Activated B cell treated with CpG ODN at 0.5 μM for 24 hours (primary cell): ENCODE measurements around the gene SNRNP35. TPM values are rescaled to one million over a fixed set of nuclear protein-coding genes. Genes with fewer than 3 reads are reported as not detected.
"Not testable (repeated sequence)": the region's sequence is repeated elsewhere in the genome, so short reads cannot be mapped to it uniquely, and the experiment has no call there.

Source experiments
- ATAC-seq: fragments of 200-7000 bp; cut with Tn5 transposase; one replicate; pipeline ENCODE4 v1.10.0; 2021; ENCODE audit warnings: low read depth, mild to moderate bottlenecking, moderate library complexity
- CTCF ChIA-PET: fragments of 350-600 bp; sonication (Branson Sonifier 250); formaldehyde crosslinking; loops from one replicate; lab custom pipeline; 2021; ENCODE audit warnings: antibody characterized with exemption; lab: Charles Lee
- POLR2A ChIA-PET: fragments of 350-600 bp; sonication (Branson Sonifier 250); formaldehyde crosslinking; loops from one replicate; lab custom pipeline; 2021; ENCODE audit warnings: antibody characterized with exemption; lab: Charles Lee
- DNase-seq: peaks from one replicate; pipeline ENCODE4 v3.0.0; 2022
- H3K27ac Mint-ChIP-seq: one replicate; pipeline ENCODE4 v1.8.0; 2020; ENCODE audit warnings: mixed read lengths
- H3K27me3 Mint-ChIP-seq: one replicate; pipeline ENCODE4 v1.8.0; 2021; ENCODE audit warnings: mixed read lengths
- H3K36me3 Mint-ChIP-seq: one replicate; pipeline ENCODE4 v1.8.0; 2021; ENCODE audit warnings: low read depth, mixed read lengths
- H3K4me1 Mint-ChIP-seq: one replicate; pipeline ENCODE4 v1.8.0; 2021; ENCODE audit warnings: mixed read lengths
- H3K4me3 Mint-ChIP-seq: one replicate; pipeline ENCODE4 v1.8.0; 2020; ENCODE audit warnings: mild to moderate bottlenecking, mixed read lengths
- H3K9me3 Mint-ChIP-seq: one replicate; pipeline ENCODE4 v1.8.0; 2020; ENCODE audit warnings: mixed read lengths
- intact Hi-C: fragments of 100-400 bp; cut with micrococcal nuclease; formaldehyde crosslinking; loops from one replicate; pipeline ENCODE4 v1.15.1; 2024
- total RNA-seq: library from RNA; stranded (reverse); gene quantifications from 2 replicates; pipeline ENCODE4 v1.2.3, GENCODE V29; 2022
- TF ChIP-seq, protein P1 (sequence below): fragments of 200-600 bp; IDR thresholded peaks from one replicate; pipeline ENCODE4 v1.8.0; 2022; ENCODE audit warnings: antibody characterized with exemption, mild to moderate bottlenecking

SNRNP35 gene
- total RNA-seq, 1 donor from 2014 or later: 51.5 TPM

DNA sequence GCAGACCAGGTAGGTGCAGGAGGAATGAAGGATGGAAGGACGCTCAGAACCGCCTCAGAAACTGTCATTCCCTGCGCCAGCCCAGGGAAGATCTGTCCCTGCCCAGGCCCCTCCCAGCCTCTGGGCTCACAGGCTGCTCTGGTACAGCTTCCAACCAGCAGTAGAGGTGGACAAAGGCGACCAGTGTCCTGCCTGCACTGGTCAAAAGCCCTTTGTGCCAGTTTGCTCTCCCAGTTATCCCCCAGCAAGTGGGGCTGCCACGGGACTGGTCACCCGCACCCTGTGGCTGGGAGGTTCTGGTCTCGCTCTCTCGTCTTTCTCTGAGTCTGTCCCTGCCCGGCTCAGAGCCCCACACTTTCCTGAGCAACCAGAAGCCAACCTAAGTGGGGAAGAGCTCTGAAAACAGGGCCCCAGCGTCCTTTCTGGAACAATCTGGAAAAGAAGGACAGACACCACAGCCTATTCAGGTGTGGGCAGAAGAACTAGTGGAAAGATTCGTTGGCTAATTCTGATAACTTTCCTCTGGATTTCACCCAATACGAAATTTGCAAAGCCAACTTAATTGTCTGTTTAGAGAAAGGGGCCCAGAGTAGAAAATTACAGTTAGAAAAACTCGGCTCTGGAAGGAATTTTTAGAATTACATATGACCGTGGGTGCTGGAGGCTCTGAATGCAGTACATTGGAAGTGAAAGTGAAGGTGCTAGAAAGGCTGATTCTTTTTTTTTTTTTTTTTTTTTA, 21.7 kb downstream of the SNRNP35 start:
- TF ChIP-seq, protein P1, sequence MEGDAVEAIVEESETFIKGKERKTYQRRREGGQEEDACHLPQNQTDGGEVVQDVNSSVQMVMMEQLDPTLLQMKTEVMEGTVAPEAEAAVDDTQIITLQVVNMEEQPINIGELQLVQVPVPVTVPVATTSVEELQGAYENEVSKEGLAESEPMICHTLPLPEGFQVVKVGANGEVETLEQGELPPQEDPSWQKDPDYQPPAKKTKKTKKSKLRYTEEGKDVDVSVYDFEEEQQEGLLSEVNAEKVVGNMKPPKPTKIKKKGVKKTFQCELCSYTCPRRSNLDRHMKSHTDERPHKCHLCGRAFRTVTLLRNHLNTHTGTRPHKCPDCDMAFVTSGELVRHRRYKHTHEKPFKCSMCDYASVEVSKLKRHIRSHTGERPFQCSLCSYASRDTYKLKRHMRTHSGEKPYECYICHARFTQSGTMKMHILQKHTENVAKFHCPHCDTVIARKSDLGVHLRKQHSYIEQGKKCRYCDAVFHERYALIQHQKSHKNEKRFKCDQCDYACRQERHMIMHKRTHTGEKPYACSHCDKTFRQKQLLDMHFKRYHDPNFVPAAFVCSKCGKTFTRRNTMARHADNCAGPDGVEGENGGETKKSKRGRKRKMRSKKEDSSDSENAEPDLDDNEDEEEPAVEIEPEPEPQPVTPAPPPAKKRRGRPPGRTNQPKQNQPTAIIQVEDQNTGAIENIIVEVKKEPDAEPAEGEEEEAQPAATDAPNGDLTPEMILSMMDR: no peak
- Mint-ChIP-seq H3K4me1 (peaks cover 11% of the 10 kb centered on the region), H3K27ac (no peak overlapping the region), H3K4me3 (no peak overlapping the region), H3K9me3 (no peaks in the 10 kb centered on the region), H3K36me3 (peaks cover 6% of the 10 kb centered on the region), H3K27me3 (no peaks in the 10 kb centered on the region)
- POLR2A ChIA-PET: interaction anchor here (0.6 kb wide), 2 partner anchors 20 to 35 kb away, joined by 4 to 5 read pairs; no protein-coding TSS in a partner anchor
- intact Hi-C loops: loop anchor here (10.0 kb wide), 1 partner anchor 75 kb away; no protein-coding TSS in a partner anchor
- no peak for ATAC-seq
- DNase-seq: no peak
- CTCF ChIA-PET: no interaction called here

- DNase-seq, H3K9me3 Mint-ChIP-seq, H3K27ac Mint-ChIP-seq, POLR2A ChIA-PET, CTCF ChIA-PET, H3K4me3 Mint-ChIP-seq, H3K36me3 Mint-ChIP-seq, ATAC-seq, H3K27me3 Mint-ChIP-seq: not testable (repeated sequence)
- intact Hi-C loops: loop anchor here (10.0 kb wide), 1 partner anchor 74 kb away; no protein-coding TSS in a partner anchor
- H3K4me1 Mint-ChIP-seq: peaks cover 13% of the 10 kb centered on the region
Measured at GRCh38 chr12:123481251-123481650, 23.3 kb downstream of the SNRNP35 start.

DNA sequence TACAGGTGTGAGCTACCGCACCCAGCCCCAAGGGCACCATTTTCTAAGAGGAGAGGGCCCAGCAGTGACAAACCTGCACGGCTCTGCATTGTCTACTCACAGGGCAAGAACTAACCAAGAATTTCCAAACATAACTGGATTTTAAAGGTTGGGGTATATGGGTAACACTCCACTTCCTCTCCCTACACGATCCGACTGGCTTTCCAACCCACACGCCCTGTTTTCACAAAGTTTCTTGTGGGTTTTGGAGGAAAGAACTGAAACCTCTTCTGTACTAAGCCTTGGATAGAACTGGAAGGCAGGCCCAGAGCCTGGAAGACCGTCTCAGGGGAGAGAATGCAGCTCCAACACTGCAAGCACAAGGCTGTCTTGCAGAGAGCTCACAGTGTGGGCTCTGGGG, 24.9 kb downstream of the SNRNP35 start:
- Mint-ChIP-seq H3K4me1 (peaks cover 13% of the 10 kb centered on the region), H3K27me3 (no peaks in the 10 kb centered on the region), H3K9me3 (no peaks in the 10 kb centered on the region), H3K4me3 (no peak overlapping the region), H3K27ac (no peak overlapping the region), H3K36me3 (no peaks in the 10 kb centered on the region)
- intact Hi-C loops: loop anchor here (10.0 kb wide), 1 partner anchor 72 kb away; no protein-coding TSS in a partner anchor
- ATAC-seq (no peak), DNase-seq (no peak)
- TF ChIP-seq, protein P1: no peak
- ChIA-PET CTCF (no interaction called here), POLR2A (no interaction called here)

GRCh38 chr12:123483602-123484248, 25.8 kb downstream of the SNRNP35 start:
- intact Hi-C loops: loop anchor here (10.0 kb wide), 1 partner anchor 71 kb away; no protein-coding TSS in a partner anchor
- Mint-ChIP-seq H3K36me3 (no peaks in the 10 kb centered on the region), H3K4me1 (peaks cover 13% of the 10 kb centered on the region), H3K27ac (no peak overlapping the region), H3K27me3 (no peaks in the 10 kb centered on the region), H3K9me3 (no peaks in the 10 kb centered on the region), H3K4me3 (no peak overlapping the region)
- ChIA-PET CTCF (no interaction called here), POLR2A (interaction anchor here (0.5 kb wide), 1 partner anchor 51 kb away, joined by 3 read pairs; no protein-coding TSS in a partner anchor)
- TF ChIP-seq, protein P1: no peak
- DNase-seq (no peak), ATAC-seq (no peak)

- H3K4me3 Mint-ChIP-seq: no peak overlapping the region
Measured at GRCh38 chr12:123485756-123486155, 27.8 kb downstream of the SNRNP35 start.

More at GRCh38 chr12:123485756-123486155, 27.8 kb downstream of the SNRNP35 start:
- no peaks in the 10 kb centered on the region for H3K9me3 Mint-ChIP-seq
- no peaks in the 10 kb centered on the region for H3K36me3 Mint-ChIP-seq
- H3K4me1 Mint-ChIP-seq: peaks cover 12% of the 10 kb centered on the region
- ChIA-PET POLR2A (no interaction called here), CTCF (no interaction called here)
- DNase-seq (no peak), ATAC-seq (no peak)
- no peaks in the 10 kb centered on the region for H3K27me3 Mint-ChIP-seq
- TF ChIP-seq, protein P1: no peak
- intact Hi-C loops: loop anchor here (10.0 kb wide), 1 partner anchor 69 kb away; no protein-coding TSS in a partner anchor
- no peak overlapping the region for H3K27ac Mint-ChIP-seq
